Loucy (cell line): ENCODE results near the gene KIAA0825.

Source experiments
- H2AFZ ChIP-seq: fragments of 200-600 bp; sonication (generic); 2 replicates; pipeline ENCODE4 v1.6.0; 2016; ENCODE audit warnings: antibody characterized with exemption, mild to moderate bottlenecking, low read length, moderate library complexity
- H3F3A ChIP-seq: fragments of 200-600 bp; 2 replicates; pipeline ENCODE4 v1.6.0; 2016; ENCODE audit warnings: antibody characterized with exemption, low read depth, mild to moderate bottlenecking
- H3K27me3 ChIP-seq: fragments of 200-600 bp; sonication (generic); 2 replicates; pipeline ENCODE4 v1.6.1; 2014; ENCODE audit warnings: low read length, mild to moderate bottlenecking; ENCODE audit not compliant: insufficient read depth, poor library complexity, severe bottlenecking
- H3K36me3 ChIP-seq: fragments of 200-600 bp; sonication (generic); 2 replicates; pipeline ENCODE4 v1.6.1; 2016; ENCODE audit warnings: low read length; ENCODE audit not compliant: insufficient read depth
- H3K4me1 ChIP-seq: fragments of 200-600 bp; sonication (generic); 2 replicates; pipeline ENCODE4 v1.5.1; 2014; ENCODE audit warnings: low read length, mild to moderate bottlenecking; ENCODE audit not compliant: insufficient read depth, poor library complexity, severe bottlenecking
- H3K4me2 ChIP-seq: fragments of 200-600 bp; sonication (generic); 2 replicates; pipeline ENCODE4 v1.6.0; 2014; ENCODE audit warnings: antibody characterized with exemption, low read length, low read depth, mild to moderate bottlenecking; ENCODE audit not compliant: poor library complexity, severe bottlenecking
- H3K4me3 ChIP-seq: fragments of 200-600 bp; sonication (generic); 2 replicates; pipeline ENCODE4 v1.5.1; 2014; ENCODE audit warnings: low read length, mild to moderate bottlenecking, mixed read lengths; ENCODE audit not compliant: poor library complexity, severe bottlenecking
- H3K79me2 ChIP-seq: fragments of 200-600 bp; sonication (generic); 2 replicates; pipeline ENCODE4 v1.6.1; 2014; ENCODE audit warnings: low read length; ENCODE audit not compliant: insufficient read depth
- H3K9ac ChIP-seq: fragments of 200-600 bp; sonication (generic); 2 replicates; pipeline ENCODE4 v1.6.0; 2014; ENCODE audit warnings: mild to moderate bottlenecking, low read depth, low read length, moderate library complexity; ENCODE audit not compliant: poor library complexity, severe bottlenecking
- H3K9me2 ChIP-seq: fragments of 200-600 bp; sonication (generic); replicated peaks from 2 replicates; pipeline ENCODE4 v1.6.1; 2016; ENCODE audit warnings: low read depth, low read length, mixed read lengths
- H3K9me3 ChIP-seq: fragments of 200-600 bp; sonication (generic); 2 replicates; pipeline ENCODE4 v1.6.1; 2014; ENCODE audit warnings: mild to moderate bottlenecking, antibody characterized with exemption, low read length, low read depth; ENCODE audit not compliant: insufficient read depth
- H4K20me1 ChIP-seq: fragments of 200-600 bp; sonication (generic); 2 replicates; pipeline ENCODE4 v1.6.0; 2014; ENCODE audit warnings: antibody characterized with exemption, low read length, mild to moderate bottlenecking; ENCODE audit not compliant: insufficient read depth, poor library complexity, severe bottlenecking
- CTCF ChIP-seq: fragments of 200-600 bp; sonication (generic); conservative IDR thresholded peaks from 2 replicates; pipeline ENCODE4 v1.5.1; 2014; ENCODE audit warnings: mild to moderate bottlenecking, antibody characterized with exemption, low read length
- EZH2phosphoT487 ChIP-seq: fragments of 200-600 bp; IDR thresholded peaks from 2 replicates; pipeline ENCODE4 v1.6.1; 2018; ENCODE audit warnings: antibody characterized with exemption, mild to moderate bottlenecking, moderate library complexity, borderline replicate concordance

The KIAA0825 gene

GRCh38 chr5:94250985-94251384 lies 367.4 kb downstream of the KIAA0825 start:
- Histone ChIP-seq H2AFZ (no peak overlapping the region), H3K79me2 (no peaks in the 10 kb centered on the region), H3K9ac (no peak overlapping the region), H3K27me3 (no peaks in the 10 kb centered on the region), H3K4me1 (peaks cover 29% of the 10 kb centered on the region), H3K36me3 (no peaks in the 10 kb centered on the region), H3K4me2 (no peak overlapping the region), H3K9me3 (no peaks in the 10 kb centered on the region), H3K9me2 (no peaks in the 10 kb centered on the region), H3K4me3 (no peak overlapping the region), H4K20me1 (no peaks in the 10 kb centered on the region), H3F3A (peaks cover 4% of the 10 kb centered on the region; the same call in 1 of the 2 replicates)
- TF ChIP-seq CTCF (no peak), EZH2phosphoT487 (no peak)

- H3K9me2 ChIP-seq: no peaks in the 10 kb centered on the region
- peaks cover 42% of the 10 kb centered on the region for H3K4me1 ChIP-seq
- no peaks in the 10 kb centered on the region for H3K36me3 ChIP-seq
- TF ChIP-seq CTCF (no peak), EZH2phosphoT487 (no peak)
- peak overlapping the region; percentile 15; the same call in 1 of the 2 replicates for H2AFZ ChIP-seq
- H3K4me2 ChIP-seq: no peak overlapping the region
- no peaks in the 10 kb centered on the region for H3K79me2 ChIP-seq
- H4K20me1 ChIP-seq: no peaks in the 10 kb centered on the region
- no peak overlapping the region for H3K4me3 ChIP-seq
- H3K9ac ChIP-seq: no peak overlapping the region
- H3K27me3 ChIP-seq: no peaks in the 10 kb centered on the region
- H3F3A ChIP-seq: peaks cover 10% of the 10 kb centered on the region; the same call in 1 of the 2 replicates
- H3K9me3 ChIP-seq: no peaks in the 10 kb centered on the region
Measured at GRCh38 chr5:94249430-94249829, 369.0 kb downstream of the KIAA0825 start.

DNA sequence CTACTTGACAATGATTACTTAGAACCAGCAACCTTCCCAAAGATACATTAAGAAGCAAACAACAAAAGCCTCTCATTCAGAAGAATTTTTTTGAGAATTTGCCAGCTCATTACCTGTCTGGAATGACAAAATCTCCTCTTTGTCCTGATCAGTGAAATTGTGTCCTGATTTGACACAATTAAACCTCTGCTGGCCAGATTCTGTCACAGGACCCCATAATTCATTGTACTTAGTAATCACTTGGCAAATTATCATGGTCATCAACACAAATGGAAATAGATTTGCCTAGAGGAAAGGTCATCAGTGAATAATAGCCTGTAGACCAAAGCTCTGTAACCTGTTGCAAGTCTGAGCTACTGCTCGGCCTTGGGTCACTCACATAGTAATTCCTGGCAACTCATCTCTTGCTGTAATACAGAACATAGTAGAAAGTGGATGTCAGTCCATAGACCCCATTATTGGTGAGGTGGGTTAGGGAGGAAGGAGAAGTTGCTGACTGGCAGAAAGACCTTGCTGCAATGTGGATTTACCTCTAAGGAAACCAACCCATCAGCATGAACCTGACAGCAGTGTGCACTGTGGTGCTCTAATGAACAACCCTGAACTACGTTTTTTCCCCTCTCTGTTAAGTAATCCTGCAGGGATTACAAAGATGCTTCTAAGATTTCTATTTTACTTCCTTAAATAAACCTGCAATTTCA lies 370.1 kb downstream of the KIAA0825 start:
- Histone ChIP-seq H2AFZ (peak overlapping the region; percentile 16; the same call in 1 of the 2 replicates), H3K9me3 (no peaks in the 10 kb centered on the region), H3F3A (peaks cover 10% of the 10 kb centered on the region; the same call in 1 of the 2 replicates), H3K4me2 (no peak overlapping the region), H3K4me3 (no peak overlapping the region), H3K9ac (no peak overlapping the region), H3K79me2 (no peaks in the 10 kb centered on the region), H4K20me1 (no peaks in the 10 kb centered on the region), H3K9me2 (no peaks in the 10 kb centered on the region), H3K4me1 (peaks cover 53% of the 10 kb centered on the region), H3K36me3 (no peaks in the 10 kb centered on the region), H3K27me3 (no peaks in the 10 kb centered on the region)
- TF ChIP-seq CTCF: no peak
- TF ChIP-seq EZH2phosphoT487: no peak
